GM12865 (cell line): ENCODE data around the gene ATP9B.

Experiments used
- DNase-seq: peaks from one replicate; pipeline ENCODE4 v3.0.0; 2010; ENCODE audit warnings: low read depth
- H3K4me3 ChIP-seq: 2 replicates; pipeline ENCODE4 v1.5.1; 2011; ENCODE audit warnings: mild to moderate bottlenecking, low read depth, low read length, control low read depth
- CTCF ChIP-seq: IDR thresholded peaks from 2 replicates; pipeline ENCODE4 v1.5.1; 2011; ENCODE audit warnings: low read length, control low read depth, low read depth, inconsistent platforms; ENCODE audit not compliant: insufficient read depth; ENCODE audit errors: missing control alignments

Gene ATP9B

GRCh38 chr18:79250301-79250981 is 181.2 kb downstream of the ATP9B start:
- TF ChIP-seq CTCF: no peak
- H3K4me3 ChIP-seq: no peak overlapping the region
- no peak for DNase-seq

GRCh38 chr18:79251021-79251420 is 181.8 kb downstream of the ATP9B start:
- no peak for TF ChIP-seq CTCF
- no peak overlapping the region for H3K4me3 ChIP-seq
- no peak for DNase-seq

- no peak for TF ChIP-seq CTCF
- DNase-seq: no peak
- H3K4me3 ChIP-seq: no peak overlapping the region
These were observed 183.9 kb downstream of the ATP9B start for GRCh38 chr18:79252904-79253633.

GRCh38 chr18:79257480-79257879 is 188.3 kb downstream of the ATP9B start:
- no peak for DNase-seq
- no peak for TF ChIP-seq CTCF
- no peak overlapping the region for H3K4me3 ChIP-seq

GRCh38 chr18:79258447-79258846 is 189.3 kb downstream of the ATP9B start:
- peak; percentile 34 for DNase-seq
- no peak for TF ChIP-seq CTCF
- H3K4me3 ChIP-seq: no peak overlapping the region

GRCh38 chr18:79259218-79259617 is 190.0 kb downstream of the ATP9B start:
- TF ChIP-seq CTCF: no peak
- no peak overlapping the region for H3K4me3 ChIP-seq
- DNase-seq: no peak
